ENCODE results near the gene HOXC4.

HOXC4 gene

GRCh38 chr12:54047964-54048303 lies 5.7 kb upstream of the HOXC4 start:
- H3K4me1 ChIP-seq (ENCODE audit: control insufficient read depth in 5 of 5, insufficient read depth in 5 of 5, low read length in 5 of 5): peaks cover 2 to 27% (median 26%) of the 10 kb centered on the region in 5 donors
- H3K27ac ChIP-seq (ENCODE audit: low read depth, low read length): no peak overlapping the region
- peaks cover 0 to 38% (median 17%) of the 10 kb centered on the region in 5 donors for H3K27me3 ChIP-seq (ENCODE audit: control insufficient read depth in 5 of 5, insufficient read depth in 4 of 5, low read length in 5 of 5)
- no peaks in the 10 kb centered on the region for H3K9me3 ChIP-seq (ENCODE audit: control insufficient read depth in 5 of 5, low read length in 5 of 5)
- no peaks in the 10 kb centered on the region for H3K36me3 ChIP-seq (ENCODE audit: control insufficient read depth in 5 of 5, insufficient read depth in 5 of 5, low read length in 5 of 5)
- H3K4me3 ChIP-seq (ENCODE audit: low read depth in 1 of 5, low read length in 5 of 5): no peak overlapping the region
- no peak overlapping the region for H3K9ac ChIP-seq (ENCODE audit: low read length in 5 of 5)

- no peak overlapping the region for H3K9ac ChIP-seq (ENCODE audit: low read length in 5 of 5)
- H3K4me3 ChIP-seq (ENCODE audit: low read depth in 1 of 5, low read length in 5 of 5): no peak overlapping the region
- H3K36me3 ChIP-seq (ENCODE audit: control insufficient read depth in 5 of 5, insufficient read depth in 5 of 5, low read length in 5 of 5): no peaks in the 10 kb centered on the region
- peaks cover 2 to 28% (median 26%) of the 10 kb centered on the region in 5 donors for H3K4me1 ChIP-seq (ENCODE audit: control insufficient read depth in 5 of 5, insufficient read depth in 5 of 5, low read length in 5 of 5)
- peaks cover 0 to 37% (median 16%) of the 10 kb centered on the region in 5 donors for H3K27me3 ChIP-seq (ENCODE audit: control insufficient read depth in 5 of 5, insufficient read depth in 4 of 5, low read length in 5 of 5)
- no peaks in the 10 kb centered on the region for H3K9me3 ChIP-seq (ENCODE audit: control insufficient read depth in 5 of 5, low read length in 5 of 5)
- no peak overlapping the region for H3K27ac ChIP-seq (ENCODE audit: low read depth, low read length)
Observed at GRCh38 chr12:54048406-54049093, 5.1 kb upstream of the HOXC4 start.

GRCh38 chr12:54049108-54049507 lies 4.5 kb upstream of the HOXC4 start:
- peaks cover 0 to 37% (median 16%) of the 10 kb centered on the region in 5 donors for H3K27me3 ChIP-seq (ENCODE audit: control insufficient read depth in 5 of 5, insufficient read depth in 4 of 5, low read length in 5 of 5)
- H3K36me3 ChIP-seq (ENCODE audit: control insufficient read depth in 5 of 5, insufficient read depth in 5 of 5, low read length in 5 of 5): no peaks in the 10 kb centered on the region
- H3K9ac ChIP-seq (ENCODE audit: low read length in 5 of 5): no peak overlapping the region
- H3K4me3 ChIP-seq (ENCODE audit: low read depth in 1 of 5, low read length in 5 of 5): no peak overlapping the region
- no peaks in the 10 kb centered on the region for H3K9me3 ChIP-seq (ENCODE audit: control insufficient read depth in 5 of 5, low read length in 5 of 5)
- peaks cover 2 to 28% (median 26%) of the 10 kb centered on the region in 5 donors for H3K4me1 ChIP-seq (ENCODE audit: control insufficient read depth in 5 of 5, insufficient read depth in 5 of 5, low read length in 5 of 5)
- H3K27ac ChIP-seq (ENCODE audit: low read depth, low read length): no peak overlapping the region

GRCh38 chr12:54050482-54050810 lies 3.2 kb upstream of the HOXC4 start:
- Histone ChIP-seq H3K4me1 (ENCODE audit: control insufficient read depth in 5 of 5, insufficient read depth in 5 of 5, low read length in 5 of 5) (peaks cover 2 to 28% (median 26%) of the 10 kb centered on the region in 5 donors), H3K27me3 (ENCODE audit: control insufficient read depth in 5 of 5, insufficient read depth in 4 of 5, low read length in 5 of 5) (peaks cover 0 to 38% (median 19%) of the 10 kb centered on the region in 5 donors), H3K4me3 (ENCODE audit: low read depth in 1 of 5, low read length in 5 of 5) (no peak overlapping the region), H3K9me3 (ENCODE audit: control insufficient read depth in 5 of 5, low read length in 5 of 5) (no peaks in the 10 kb centered on the region), H3K9ac (ENCODE audit: low read length in 5 of 5) (no peak overlapping the region), H3K27ac (ENCODE audit: low read depth, low read length) (no peak overlapping the region), H3K36me3 (ENCODE audit: control insufficient read depth in 5 of 5, insufficient read depth in 5 of 5, low read length in 5 of 5) (no peaks in the 10 kb centered on the region)

- no peaks in the 10 kb centered on the region for H3K36me3 ChIP-seq (ENCODE audit: control insufficient read depth in 5 of 5, insufficient read depth in 5 of 5, low read length in 5 of 5)
- H3K4me3 ChIP-seq (ENCODE audit: low read depth in 1 of 5, low read length in 5 of 5): peak overlapping the region in 1 of 5 donors; percentile 44
- H3K9ac ChIP-seq (ENCODE audit: low read length in 5 of 5): peak overlapping the region in 1 of 5 donors; percentile 22
- H3K27me3 ChIP-seq (ENCODE audit: control insufficient read depth in 5 of 5, insufficient read depth in 4 of 5, low read length in 5 of 5): peaks cover 0 to 34% (median 15%) of the 10 kb centered on the region in 5 donors
- peaks cover 2 to 28% (median 26%) of the 10 kb centered on the region in 5 donors for H3K4me1 ChIP-seq (ENCODE audit: control insufficient read depth in 5 of 5, insufficient read depth in 5 of 5, low read length in 5 of 5)
- no peaks in the 10 kb centered on the region for H3K9me3 ChIP-seq (ENCODE audit: control insufficient read depth in 5 of 5, low read length in 5 of 5)
- H3K27ac ChIP-seq (ENCODE audit: low read depth, low read length): no peak overlapping the region
Observed at GRCh38 chr12:54051026-54051842, 2.4 kb upstream of the HOXC4 start.

GRCh38 chr12:54051874-54052437 lies 1.7 kb upstream of the HOXC4 start:
- H3K27me3 ChIP-seq (ENCODE audit: control insufficient read depth in 5 of 5, insufficient read depth in 4 of 5, low read length in 5 of 5): peaks cover 0 to 30% (median 11%) of the 10 kb centered on the region in 5 donors

GRCh38 chr12:54052438-54053002 lies 1.1 kb upstream of the HOXC4 start:
- Histone ChIP-seq H3K4me3 (ENCODE audit: low read depth in 1 of 5, low read length in 5 of 5) (peak overlapping the region; percentile 2 to 49 (median 44)), H3K9ac (ENCODE audit: low read length in 5 of 5) (peak overlapping the region in 1 of 5 donors; percentile 59), H3K27me3 (ENCODE audit: control insufficient read depth in 5 of 5, insufficient read depth in 4 of 5, low read length in 5 of 5) (peaks cover 0 to 24% (median 11%) of the 10 kb centered on the region in 5 donors), H3K9me3 (ENCODE audit: control insufficient read depth in 5 of 5, low read length in 5 of 5) (no peaks in the 10 kb centered on the region), H3K36me3 (ENCODE audit: control insufficient read depth in 5 of 5, insufficient read depth in 5 of 5, low read length in 5 of 5) (no peaks in the 10 kb centered on the region), H3K27ac (ENCODE audit: low read depth, low read length) (peak overlapping the region; percentile 23), H3K4me1 (ENCODE audit: control insufficient read depth in 5 of 5, insufficient read depth in 5 of 5, low read length in 5 of 5) (peaks cover 2 to 28% (median 23%) of the 10 kb centered on the region in 5 donors)

More at GRCh38 chr12:54051874-54052437, 1.7 kb upstream of the HOXC4 start:
- H3K4me3 ChIP-seq (ENCODE audit: low read depth in 1 of 5, low read length in 5 of 5): peak overlapping the region; percentile 2 to 49 (median 44)
- H3K27ac ChIP-seq (ENCODE audit: low read depth, low read length): peak overlapping the region; percentile 23
- no peaks in the 10 kb centered on the region for H3K36me3 ChIP-seq (ENCODE audit: control insufficient read depth in 5 of 5, insufficient read depth in 5 of 5, low read length in 5 of 5)
- H3K9me3 ChIP-seq (ENCODE audit: control insufficient read depth in 5 of 5, low read length in 5 of 5): no peaks in the 10 kb centered on the region
- H3K4me1 ChIP-seq (ENCODE audit: control insufficient read depth in 5 of 5, insufficient read depth in 5 of 5, low read length in 5 of 5): peaks cover 2 to 28% (median 23%) of the 10 kb centered on the region in 5 donors
- H3K9ac ChIP-seq (ENCODE audit: low read length in 5 of 5): peak overlapping the region in 1 of 5 donors; percentile 59

- no peaks in the 10 kb centered on the region for H3K9me3 ChIP-seq (ENCODE audit: control insufficient read depth in 5 of 5, low read length in 5 of 5)
- H3K36me3 ChIP-seq (ENCODE audit: control insufficient read depth in 5 of 5, insufficient read depth in 5 of 5, low read length in 5 of 5): no peaks in the 10 kb centered on the region
- H3K9ac ChIP-seq (ENCODE audit: low read length in 5 of 5): peak overlapping the region in 1 of 5 donors; percentile 2
- H3K27ac ChIP-seq (ENCODE audit: low read depth, low read length): no peak overlapping the region
- peak overlapping the region; percentile 29 to 44 (median 31) for H3K4me3 ChIP-seq (ENCODE audit: low read depth in 1 of 5, low read length in 5 of 5)
- peaks cover 0 to 27% (median 8%) of the 10 kb centered on the region in 5 donors for H3K27me3 ChIP-seq (ENCODE audit: control insufficient read depth in 5 of 5, insufficient read depth in 4 of 5, low read length in 5 of 5)
- peaks cover 2 to 28% (median 23%) of the 10 kb centered on the region in 5 donors for H3K4me1 ChIP-seq (ENCODE audit: control insufficient read depth in 5 of 5, insufficient read depth in 5 of 5, low read length in 5 of 5)
Observed at GRCh38 chr12:54053003-54053750, 458 bp upstream of the HOXC4 start.

- Histone ChIP-seq H3K27me3 (ENCODE audit: control insufficient read depth in 5 of 5, insufficient read depth in 4 of 5, low read length in 5 of 5) (peaks cover 0 to 27% (median 8%) of the 10 kb centered on the region in 5 donors), H3K4me3 (ENCODE audit: low read depth in 1 of 5, low read length in 5 of 5) (no peak overlapping the region)
Observed at GRCh38 chr12:54054742-54055194, 1.1 kb downstream of the HOXC4 start.

More at GRCh38 chr12:54054742-54055194, 1.1 kb downstream of the HOXC4 start:
- Histone ChIP-seq H3K27ac (ENCODE audit: low read depth, low read length) (no peak overlapping the region), H3K36me3 (ENCODE audit: control insufficient read depth in 5 of 5, insufficient read depth in 5 of 5, low read length in 5 of 5) (no peaks in the 10 kb centered on the region), H3K9me3 (ENCODE audit: control insufficient read depth in 5 of 5, low read length in 5 of 5) (no peaks in the 10 kb centered on the region), H3K4me1 (ENCODE audit: control insufficient read depth in 5 of 5, insufficient read depth in 5 of 5, low read length in 5 of 5) (peaks cover 2 to 28% (median 23%) of the 10 kb centered on the region in 5 donors), H3K9ac (ENCODE audit: low read length in 5 of 5) (no peak overlapping the region)
